Fibroblast of mammary gland (primary cell): ENCODE data around the gene COX14.
A peak's percentile ranks its signal among the peaks of the same experiment; 100 is the strongest.

ENCODE experiments used
- DNase-seq: peaks from one replicate; pipeline ENCODE4 v3.0.0-alpha.2; 2010; ENCODE audit warnings: low read depth
- H3K4me3 ChIP-seq: 2 replicates; pipeline ENCODE4 v1.5.1; 2011; ENCODE audit warnings: low read depth, mild to moderate bottlenecking, low read length, moderate library complexity; ENCODE audit not compliant: control insufficient read depth
- TF ChIP-seq, protein P1 (sequence below): conservative IDR thresholded peaks from 2 replicates; pipeline ENCODE4 v1.5.1; 2011; ENCODE audit warnings: low read depth, low read length, inconsistent platforms; ENCODE audit not compliant: control insufficient read depth, insufficient read depth

COX14 gene

DNA sequence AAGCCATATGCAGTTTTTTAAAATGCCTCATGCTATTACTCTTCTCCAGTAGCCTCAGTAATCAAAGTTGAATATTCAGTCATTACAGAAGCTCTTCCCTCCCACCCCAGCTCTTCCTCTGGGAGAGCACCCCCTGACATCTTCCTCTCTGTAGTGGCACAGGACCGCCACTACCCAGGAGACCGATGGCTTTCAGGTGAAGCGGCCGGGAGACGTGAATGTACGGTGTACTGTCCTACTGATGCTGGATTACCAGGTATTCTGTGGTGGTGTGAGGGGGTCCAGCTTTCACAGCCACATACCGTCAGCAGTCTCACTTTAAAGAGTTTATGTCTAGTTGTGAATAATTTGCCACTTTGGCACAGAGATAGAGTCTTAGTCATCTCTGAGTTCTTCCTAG lies 22.3 kb upstream of the COX14 start:
- H3K4me3 ChIP-seq: no peak overlapping the region
- DNase-seq: no peak
- TF ChIP-seq, protein P1, sequence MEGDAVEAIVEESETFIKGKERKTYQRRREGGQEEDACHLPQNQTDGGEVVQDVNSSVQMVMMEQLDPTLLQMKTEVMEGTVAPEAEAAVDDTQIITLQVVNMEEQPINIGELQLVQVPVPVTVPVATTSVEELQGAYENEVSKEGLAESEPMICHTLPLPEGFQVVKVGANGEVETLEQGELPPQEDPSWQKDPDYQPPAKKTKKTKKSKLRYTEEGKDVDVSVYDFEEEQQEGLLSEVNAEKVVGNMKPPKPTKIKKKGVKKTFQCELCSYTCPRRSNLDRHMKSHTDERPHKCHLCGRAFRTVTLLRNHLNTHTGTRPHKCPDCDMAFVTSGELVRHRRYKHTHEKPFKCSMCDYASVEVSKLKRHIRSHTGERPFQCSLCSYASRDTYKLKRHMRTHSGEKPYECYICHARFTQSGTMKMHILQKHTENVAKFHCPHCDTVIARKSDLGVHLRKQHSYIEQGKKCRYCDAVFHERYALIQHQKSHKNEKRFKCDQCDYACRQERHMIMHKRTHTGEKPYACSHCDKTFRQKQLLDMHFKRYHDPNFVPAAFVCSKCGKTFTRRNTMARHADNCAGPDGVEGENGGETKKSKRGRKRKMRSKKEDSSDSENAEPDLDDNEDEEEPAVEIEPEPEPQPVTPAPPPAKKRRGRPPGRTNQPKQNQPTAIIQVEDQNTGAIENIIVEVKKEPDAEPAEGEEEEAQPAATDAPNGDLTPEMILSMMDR: no peak

DNA sequence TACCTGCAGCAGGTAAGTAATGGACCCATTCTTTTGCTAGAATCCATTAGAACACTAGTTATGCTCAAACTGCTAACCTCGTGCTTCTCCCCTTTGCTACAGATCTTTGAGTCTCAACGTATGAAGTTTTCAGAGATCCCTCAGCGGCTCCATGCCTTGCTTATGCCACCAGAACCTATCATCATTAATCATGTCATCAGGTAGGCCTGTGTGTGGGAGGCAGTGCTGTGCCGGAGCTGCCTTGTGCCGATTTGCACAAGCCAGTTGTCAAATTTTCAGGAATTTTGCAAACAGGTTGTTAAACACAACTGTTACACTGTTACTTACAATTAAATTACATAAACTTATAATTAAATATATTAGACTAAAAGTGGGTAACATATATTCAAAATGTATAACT lies 21.6 kb upstream of the COX14 start:
- TF ChIP-seq, protein P1: no peak
- H3K4me3 ChIP-seq: no peak overlapping the region
- no peak for DNase-seq

DNA sequence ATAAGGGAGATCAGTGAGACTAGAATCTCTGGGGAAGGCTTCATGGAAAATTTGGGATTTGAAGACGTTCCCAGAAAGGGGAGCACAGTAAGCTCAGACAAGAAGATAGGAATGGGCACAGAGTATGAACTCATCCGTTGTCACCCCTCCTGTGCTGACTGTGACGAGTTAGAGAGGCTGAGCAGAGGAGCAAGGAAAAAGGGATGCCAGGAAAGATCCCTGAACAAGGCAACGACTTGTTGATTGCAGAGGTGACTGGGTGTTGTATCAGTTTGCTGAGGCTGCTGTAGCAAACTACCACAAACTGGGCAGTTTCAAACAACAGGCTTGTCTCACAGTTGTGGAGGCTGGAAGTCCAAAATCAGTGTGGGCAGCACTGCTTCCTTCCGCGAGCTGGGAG lies 14.1 kb upstream of the COX14 start:
- no peak overlapping the region for H3K4me3 ChIP-seq
- TF ChIP-seq, protein P1: no peak
- DNase-seq: no peak

GRCh38 chr12:50099302-50100008 lies 12.6 kb upstream of the COX14 start:
- TF ChIP-seq, protein P1: no peak
- H3K4me3 ChIP-seq: no peak overlapping the region
- peak; percentile 60 for DNase-seq

GRCh38 chr12:50100561-50100960 lies 11.5 kb upstream of the COX14 start:
- TF ChIP-seq, protein P1: no peak
- no peak for DNase-seq
- H3K4me3 ChIP-seq: no peak overlapping the region

DNA sequence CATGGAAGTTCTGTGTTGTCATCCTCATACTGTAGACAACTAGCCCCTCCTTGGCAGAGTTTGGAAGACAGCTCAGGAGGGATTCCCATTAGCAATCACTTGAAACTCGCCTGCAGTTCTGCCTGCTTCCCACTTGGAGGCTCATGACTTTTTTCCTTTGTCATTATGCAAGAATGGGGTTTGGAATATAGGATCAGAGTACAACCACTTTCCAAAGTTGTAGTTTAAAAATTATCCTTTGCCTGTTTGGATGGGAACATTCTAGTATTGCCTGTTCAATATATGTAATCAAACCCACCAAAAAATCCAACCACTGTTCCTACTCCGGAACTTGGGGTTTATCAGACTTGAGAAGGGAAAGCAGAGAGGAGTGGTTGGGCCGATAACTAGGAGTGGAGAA lies 10.4 kb upstream of the COX14 start:
- TF ChIP-seq, protein P1: peak; percentile 57
- DNase-seq: peak; percentile 59
- H3K4me3 ChIP-seq: no peak overlapping the region
